Measurements from ENCODE around the gene DEGS1.
A peak's percentile ranks its signal among the peaks of the same experiment; 100 is the strongest.

Gene DEGS1

GRCh38 chr1:224168859-224169380 lies 14.1 kb upstream of the DEGS1 start:
- Histone ChIP-seq H3K4me3 (ENCODE audit: low read depth, low read length) (no peak overlapping the region), H3K79me2 (ENCODE audit: control insufficient read depth, insufficient read depth, low read length, poor library complexity) (no peaks in the 10 kb centered on the region), H2BK5ac (ENCODE audit: low read depth, low read length, poor library complexity) (no peak overlapping the region), H3K36me3 (ENCODE audit: control insufficient read depth in 1 of 2, insufficient read depth in 2 of 2, low read length in 2 of 2) (no peaks in the 10 kb centered on the region), H3K9me3 (ENCODE audit: insufficient read depth, low read depth, low read length) (no peaks in the 10 kb centered on the region), H2BK120ac (ENCODE audit: insufficient read depth, low read length, poor library complexity) (no peak overlapping the region), H3K4me2 (ENCODE audit: low read length) (no peak overlapping the region), H3K79me1 (ENCODE audit: low read length) (peaks cover 4% of the 10 kb centered on the region), H3K27ac (ENCODE audit: low read depth, low read length) (peak overlapping the region; percentile 43), H3K4me1 (ENCODE audit: control insufficient read depth in 1 of 2, insufficient read depth in 2 of 2, low read length in 2 of 2) (peaks cover 5 to 6% of the 10 kb centered on the region in 2 experiments), H3K4ac (ENCODE audit: low read depth, low read length) (no peak overlapping the region), H2AK5ac (ENCODE audit: low read length) (no peak overlapping the region), H3K27me3 (ENCODE audit: insufficient read depth, low read length) (no peaks in the 10 kb centered on the region), H4K12ac (ENCODE audit: low read depth, low read length) (no peak overlapping the region), H4K8ac (ENCODE audit: low read depth, low read length) (no peak overlapping the region), H3K9ac (ENCODE audit: low read length) (no peak overlapping the region), H2BK12ac (ENCODE audit: low read length) (no peak overlapping the region), H3K18ac (ENCODE audit: low read length) (no peak overlapping the region), H3K23ac (ENCODE audit: low read length) (no peak overlapping the region), H2AFZ (ENCODE audit: insufficient read depth, low read length, poor library complexity) (no peak overlapping the region), H4K91ac (ENCODE audit: low read depth, low read length) (no peak overlapping the region), H3K14ac (ENCODE audit: low read length) (no peak overlapping the region)
- DNase-seq, result peak; percentile 64 to 78
- no CpG with 5 or more reads among the region's 5 CpGs for WGBS (ENCODE audit: extremely low coverage, insufficient coverage, insufficient read length)

- no peaks in the 10 kb centered on the region for H3K9me3 ChIP-seq (ENCODE audit: insufficient read depth, low read depth, low read length)
- H2BK120ac ChIP-seq (ENCODE audit: insufficient read depth, low read length, poor library complexity), result no peak overlapping the region
- no peak overlapping the region for H2AFZ ChIP-seq (ENCODE audit: insufficient read depth, low read length, poor library complexity)
- peaks cover 5 to 6% of the 10 kb centered on the region in 2 experiments for H3K4me1 ChIP-seq (ENCODE audit: control insufficient read depth in 1 of 2, insufficient read depth in 2 of 2, low read length in 2 of 2)
- no peak overlapping the region for H3K23ac ChIP-seq (ENCODE audit: low read length)
- peak in 1 of 2 donors; percentile 51 for DNase-seq
- WGBS (ENCODE audit: extremely low coverage, insufficient coverage, insufficient read length), result no CpG with 5 or more reads among the region's 4 CpGs
- H4K8ac ChIP-seq (ENCODE audit: low read depth, low read length), result no peak overlapping the region
- H3K4ac ChIP-seq (ENCODE audit: low read depth, low read length), result no peak overlapping the region
- no peak overlapping the region for H3K9ac ChIP-seq (ENCODE audit: low read length)
- H4K12ac ChIP-seq (ENCODE audit: low read depth, low read length), result no peak overlapping the region
- no peaks in the 10 kb centered on the region for H3K27me3 ChIP-seq (ENCODE audit: insufficient read depth, low read length)
- H4K91ac ChIP-seq (ENCODE audit: low read depth, low read length), result no peak overlapping the region
- H3K4me3 ChIP-seq (ENCODE audit: low read depth, low read length), result no peak overlapping the region
- H3K79me2 ChIP-seq (ENCODE audit: control insufficient read depth, insufficient read depth, low read length, poor library complexity), result no peaks in the 10 kb centered on the region
- H2AK5ac ChIP-seq (ENCODE audit: low read length), result no peak overlapping the region
- no peak overlapping the region for H2BK12ac ChIP-seq (ENCODE audit: low read length)
- H2BK5ac ChIP-seq (ENCODE audit: low read depth, low read length, poor library complexity), result no peak overlapping the region
- no peak overlapping the region for H3K18ac ChIP-seq (ENCODE audit: low read length)
- H3K4me2 ChIP-seq (ENCODE audit: low read length), result no peak overlapping the region
- H3K14ac ChIP-seq (ENCODE audit: low read length), result no peak overlapping the region
- H3K36me3 ChIP-seq (ENCODE audit: control insufficient read depth in 1 of 2, insufficient read depth in 2 of 2, low read length in 2 of 2), result no peaks in the 10 kb centered on the region
- H3K79me1 ChIP-seq (ENCODE audit: low read length), result peaks cover 4% of the 10 kb centered on the region
- no peak overlapping the region for H3K27ac ChIP-seq (ENCODE audit: low read depth, low read length)
Measured at GRCh38 chr1:224169718-224170270, 13.2 kb upstream of the DEGS1 start.

GRCh38 chr1:224170343-224170742 lies 12.7 kb upstream of the DEGS1 start:
- no peak overlapping the region for H2AK5ac ChIP-seq (ENCODE audit: low read length)
- no peak overlapping the region for H2BK12ac ChIP-seq (ENCODE audit: low read length)
- peaks cover 4% of the 10 kb centered on the region for H3K79me1 ChIP-seq (ENCODE audit: low read length)
- H3K36me3 ChIP-seq (ENCODE audit: control insufficient read depth in 1 of 2, insufficient read depth in 2 of 2, low read length in 2 of 2), result no peaks in the 10 kb centered on the region
- H3K4me3 ChIP-seq (ENCODE audit: low read depth, low read length), result no peak overlapping the region
- H4K91ac ChIP-seq (ENCODE audit: low read depth, low read length), result no peak overlapping the region
- no peak overlapping the region for H4K12ac ChIP-seq (ENCODE audit: low read depth, low read length)
- H3K9me3 ChIP-seq (ENCODE audit: insufficient read depth, low read depth, low read length), result no peaks in the 10 kb centered on the region
- no peak overlapping the region for H3K23ac ChIP-seq (ENCODE audit: low read length)
- H2BK120ac ChIP-seq (ENCODE audit: insufficient read depth, low read length, poor library complexity), result no peak overlapping the region
- DNase-seq, result peak in 1 of 2 donors; percentile 26
- H3K14ac ChIP-seq (ENCODE audit: low read length), result no peak overlapping the region
- no peak overlapping the region for H2AFZ ChIP-seq (ENCODE audit: insufficient read depth, low read length, poor library complexity)
- peaks cover 5 to 6% of the 10 kb centered on the region in 2 experiments for H3K4me1 ChIP-seq (ENCODE audit: control insufficient read depth in 1 of 2, insufficient read depth in 2 of 2, low read length in 2 of 2)
- H4K8ac ChIP-seq (ENCODE audit: low read depth, low read length), result no peak overlapping the region
- no CpG with 5 or more reads among the region's 4 CpGs for WGBS (ENCODE audit: extremely low coverage, insufficient coverage, insufficient read length)
- H3K4ac ChIP-seq (ENCODE audit: low read depth, low read length), result no peak overlapping the region
- H3K4me2 ChIP-seq (ENCODE audit: low read length), result no peak overlapping the region
- no peaks in the 10 kb centered on the region for H3K27me3 ChIP-seq (ENCODE audit: insufficient read depth, low read length)
- H3K79me2 ChIP-seq (ENCODE audit: control insufficient read depth, insufficient read depth, low read length, poor library complexity), result no peaks in the 10 kb centered on the region
- H2BK5ac ChIP-seq (ENCODE audit: low read depth, low read length, poor library complexity), result no peak overlapping the region
- no peak overlapping the region for H3K27ac ChIP-seq (ENCODE audit: low read depth, low read length)
- H3K18ac ChIP-seq (ENCODE audit: low read length), result no peak overlapping the region
- H3K9ac ChIP-seq (ENCODE audit: low read length), result no peak overlapping the region

- Histone ChIP-seq H3K4me1 (ENCODE audit: control insufficient read depth in 1 of 2, insufficient read depth in 2 of 2, low read length in 2 of 2) (peaks cover 5 to 8% of the 10 kb centered on the region in 2 experiments), H3K27ac (ENCODE audit: low read depth, low read length) (no peak overlapping the region), H2BK12ac (ENCODE audit: low read length) (no peak overlapping the region), H4K8ac (ENCODE audit: low read depth, low read length) (no peak overlapping the region), H2BK120ac (ENCODE audit: insufficient read depth, low read length, poor library complexity) (no peak overlapping the region), H3K9ac (ENCODE audit: low read length) (no peak overlapping the region), H3K4me2 (ENCODE audit: low read length) (no peak overlapping the region), H2AFZ (ENCODE audit: insufficient read depth, low read length, poor library complexity) (no peak overlapping the region), H3K4ac (ENCODE audit: low read depth, low read length) (no peak overlapping the region), H3K79me2 (ENCODE audit: control insufficient read depth, insufficient read depth, low read length, poor library complexity) (no peaks in the 10 kb centered on the region), H4K12ac (ENCODE audit: low read depth, low read length) (no peak overlapping the region), H3K79me1 (ENCODE audit: low read length) (peaks cover 4% of the 10 kb centered on the region), H3K4me3 (ENCODE audit: low read depth, low read length) (no peak overlapping the region), H2AK5ac (ENCODE audit: low read length) (no peak overlapping the region), H4K91ac (ENCODE audit: low read depth, low read length) (no peak overlapping the region), H3K18ac (ENCODE audit: low read length) (no peak overlapping the region), H3K27me3 (ENCODE audit: insufficient read depth, low read length) (no peaks in the 10 kb centered on the region), H3K9me3 (ENCODE audit: insufficient read depth, low read depth, low read length) (no peaks in the 10 kb centered on the region), H2BK5ac (ENCODE audit: low read depth, low read length, poor library complexity) (no peak overlapping the region), H3K36me3 (ENCODE audit: control insufficient read depth in 1 of 2, insufficient read depth in 2 of 2, low read length in 2 of 2) (no peaks in the 10 kb centered on the region), H3K23ac (ENCODE audit: low read length) (no peak overlapping the region), H3K14ac (ENCODE audit: low read length) (no peak overlapping the region)
- peak; percentile 32 to 67 for DNase-seq
- no CpG with 5 or more reads among the region's 9 CpGs for WGBS (ENCODE audit: extremely low coverage, insufficient coverage, insufficient read length)
Measured at GRCh38 chr1:224170748-224171478, 12.1 kb upstream of the DEGS1 start.

Measured in trophoblast cell (in vitro differentiated cells and primary cell).